Mesothelial cell of epicardium (in vitro differentiated cells): Measurements from ENCODE around the gene RPL13. TPM values are rescaled to one million over a fixed set of nuclear protein-coding genes. Genes with fewer than 3 reads are reported as not detected.

Experiments used
- DNase-seq, 2 experiments: peaks; one replicate each; pipeline ENCODE4 v3.0.0; 2021; ENCODE audit warnings: low spot score in 2 of 2; ENCODE audit not compliant: unreplicated experiment in 2 of 2
- H3K27ac Mint-ChIP-seq: 2 replicates; pipeline ENCODE4 v1.8.0; 2021; ENCODE audit warnings: mixed read lengths
- H3K27me3 Mint-ChIP-seq: 2 replicates; pipeline ENCODE4 v1.8.0; 2021; ENCODE audit warnings: low read depth, mixed read lengths
- H3K36me3 Mint-ChIP-seq: 2 replicates; pipeline ENCODE4 v1.8.0; 2021; ENCODE audit warnings: mixed read lengths
- H3K4me1 Mint-ChIP-seq: 2 replicates; pipeline ENCODE4 v1.8.0; 2021; ENCODE audit warnings: mixed read lengths
- H3K4me3 Mint-ChIP-seq: 2 replicates; pipeline ENCODE4 v1.8.0; 2021; ENCODE audit warnings: mild to moderate bottlenecking, moderate library complexity, mixed read lengths
- H3K9me3 Mint-ChIP-seq: 2 replicates; pipeline ENCODE4 v1.8.0; 2021; ENCODE audit warnings: mixed read lengths
- total RNA-seq: library from RNA; stranded (reverse); gene quantifications from 3 replicates; pipeline ENCODE4 v1.2.1, GENCODE V29; 2021
- TF ChIP-seq, protein P1 (sequence below): fragments of 200-600 bp; sonication (generic); IDR thresholded peaks from one replicate; pipeline ENCODE4 v1.5.0; 2021; ENCODE audit warnings: antibody characterized with exemption; ENCODE audit not compliant: unreplicated experiment

The RPL13 gene
- total RNA-seq, 1 donor from 2014 or later = 2,065 TPM

DNA sequence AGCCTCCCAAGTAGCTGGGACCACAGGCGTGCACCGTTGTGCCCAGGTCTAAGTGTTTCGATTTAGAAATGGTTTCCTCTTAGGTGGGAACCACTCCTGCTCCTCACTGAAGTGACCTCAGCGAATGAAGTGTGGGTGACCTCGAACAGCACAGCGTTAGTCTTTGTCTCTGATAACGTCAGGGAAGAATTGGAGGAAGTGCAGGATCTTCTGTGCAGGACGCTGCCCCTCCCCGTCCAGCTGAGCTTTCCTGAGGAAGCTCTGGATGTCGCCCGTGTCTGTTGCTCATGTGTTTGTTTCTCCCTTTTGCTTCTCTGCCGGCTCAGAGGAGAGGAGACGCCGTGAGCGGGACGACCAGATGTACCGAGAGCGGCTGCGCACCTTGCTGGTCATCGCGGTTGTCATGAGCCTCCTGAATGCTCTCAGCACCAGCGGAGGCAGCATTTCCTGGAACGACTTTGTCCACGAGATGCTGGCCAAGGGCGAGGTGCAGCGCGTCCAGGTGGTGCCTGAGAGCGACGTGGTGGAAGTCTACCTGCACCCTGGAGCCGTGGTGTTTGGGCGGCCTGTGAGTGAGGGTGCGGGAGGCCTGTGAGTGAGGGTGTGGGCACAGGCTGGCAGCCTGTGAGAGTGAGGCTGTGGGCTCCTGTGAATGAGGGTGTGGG, 36.7 kb upstream of the RPL13 start:
- Mint-ChIP-seq H3K27me3 (no peaks in the 10 kb centered on the region), H3K36me3 (peaks cover 53% of the 10 kb centered on the region)
- TF ChIP-seq, protein P1, sequence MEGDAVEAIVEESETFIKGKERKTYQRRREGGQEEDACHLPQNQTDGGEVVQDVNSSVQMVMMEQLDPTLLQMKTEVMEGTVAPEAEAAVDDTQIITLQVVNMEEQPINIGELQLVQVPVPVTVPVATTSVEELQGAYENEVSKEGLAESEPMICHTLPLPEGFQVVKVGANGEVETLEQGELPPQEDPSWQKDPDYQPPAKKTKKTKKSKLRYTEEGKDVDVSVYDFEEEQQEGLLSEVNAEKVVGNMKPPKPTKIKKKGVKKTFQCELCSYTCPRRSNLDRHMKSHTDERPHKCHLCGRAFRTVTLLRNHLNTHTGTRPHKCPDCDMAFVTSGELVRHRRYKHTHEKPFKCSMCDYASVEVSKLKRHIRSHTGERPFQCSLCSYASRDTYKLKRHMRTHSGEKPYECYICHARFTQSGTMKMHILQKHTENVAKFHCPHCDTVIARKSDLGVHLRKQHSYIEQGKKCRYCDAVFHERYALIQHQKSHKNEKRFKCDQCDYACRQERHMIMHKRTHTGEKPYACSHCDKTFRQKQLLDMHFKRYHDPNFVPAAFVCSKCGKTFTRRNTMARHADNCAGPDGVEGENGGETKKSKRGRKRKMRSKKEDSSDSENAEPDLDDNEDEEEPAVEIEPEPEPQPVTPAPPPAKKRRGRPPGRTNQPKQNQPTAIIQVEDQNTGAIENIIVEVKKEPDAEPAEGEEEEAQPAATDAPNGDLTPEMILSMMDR = no peak

DNA sequence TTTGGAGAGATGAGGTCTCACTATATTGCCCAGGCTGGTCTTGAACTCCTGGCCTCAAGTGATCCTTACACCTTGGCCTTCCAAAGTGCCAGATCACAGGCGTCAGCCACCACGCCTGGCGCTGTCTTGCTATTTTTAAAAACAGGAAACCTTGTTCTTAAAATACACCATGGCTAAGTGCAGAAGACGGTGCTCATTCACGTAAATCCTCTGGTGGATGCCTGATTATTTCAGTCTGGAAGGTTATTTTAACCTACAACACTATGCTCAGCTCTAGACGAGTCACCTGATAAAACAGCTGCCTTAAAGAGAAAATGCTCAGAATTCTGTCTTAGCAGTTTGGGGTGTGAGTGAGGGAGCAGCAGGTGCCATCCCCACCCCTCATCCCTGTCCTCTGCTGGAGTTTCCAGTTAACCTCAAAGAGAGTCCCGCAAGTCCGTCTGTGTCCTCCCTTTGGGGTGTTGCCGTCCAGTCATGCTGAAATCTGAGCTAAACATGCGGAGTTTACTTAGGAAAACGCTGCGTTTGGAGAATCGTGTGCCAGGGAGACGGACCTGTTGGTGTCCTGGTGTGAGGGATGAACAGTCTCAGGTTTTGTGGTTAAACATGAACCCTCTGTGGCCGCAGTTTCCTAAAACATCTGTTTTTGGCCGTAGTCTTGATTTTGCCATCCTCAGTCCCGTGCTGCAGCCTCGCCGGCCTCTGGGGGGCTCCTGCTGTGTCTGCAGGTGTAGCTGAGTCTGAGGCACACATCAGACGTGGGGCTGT, 35.2 kb upstream of the RPL13 start:
- Mint-ChIP-seq H3K9me3 (no peaks in the 10 kb centered on the region), H3K27me3 (no peaks in the 10 kb centered on the region), H3K4me1 (no peaks in the 10 kb centered on the region), H3K4me3 (no peak overlapping the region), H3K36me3 (peaks cover 53% of the 10 kb centered on the region), H3K27ac (no peak overlapping the region)
- DNase-seq = no peak
- TF ChIP-seq, protein P1 = no peak

More for the DNA sequence above, 36.7 kb upstream of the RPL13 start:
- H3K4me3 Mint-ChIP-seq = no peak overlapping the region
- no peaks in the 10 kb centered on the region for H3K4me1 Mint-ChIP-seq
- no peak overlapping the region for H3K27ac Mint-ChIP-seq
- DNase-seq = no peak
- H3K9me3 Mint-ChIP-seq = no peaks in the 10 kb centered on the region

DNA sequence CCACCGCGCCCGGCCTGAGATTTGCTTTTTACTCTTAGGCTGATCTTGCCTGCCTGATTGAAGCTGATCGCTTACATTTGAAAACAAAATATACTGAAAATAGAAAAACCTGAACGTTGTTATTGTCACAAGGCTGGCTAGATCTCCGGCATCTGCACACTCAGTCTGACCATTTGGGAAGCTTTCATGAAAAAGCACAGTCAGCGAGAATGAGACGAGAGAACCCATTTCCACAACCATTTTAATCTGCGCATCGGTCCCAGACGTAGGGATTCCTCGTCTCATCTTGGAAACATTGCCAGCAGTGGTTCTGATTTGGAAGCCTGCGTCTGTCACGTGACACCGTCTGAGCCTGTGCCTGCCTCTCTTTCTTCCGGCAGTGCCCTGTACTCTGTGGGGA, 31.4 kb upstream of the RPL13 start:
- Mint-ChIP-seq H3K27ac (no peak overlapping the region), H3K36me3 (peaks cover 40% of the 10 kb centered on the region), H3K4me1 (no peaks in the 10 kb centered on the region), H3K4me3 (no peak overlapping the region), H3K9me3 (no peaks in the 10 kb centered on the region), H3K27me3 (no peaks in the 10 kb centered on the region)
- TF ChIP-seq, protein P1 = no peak
- DNase-seq = no peak

DNA sequence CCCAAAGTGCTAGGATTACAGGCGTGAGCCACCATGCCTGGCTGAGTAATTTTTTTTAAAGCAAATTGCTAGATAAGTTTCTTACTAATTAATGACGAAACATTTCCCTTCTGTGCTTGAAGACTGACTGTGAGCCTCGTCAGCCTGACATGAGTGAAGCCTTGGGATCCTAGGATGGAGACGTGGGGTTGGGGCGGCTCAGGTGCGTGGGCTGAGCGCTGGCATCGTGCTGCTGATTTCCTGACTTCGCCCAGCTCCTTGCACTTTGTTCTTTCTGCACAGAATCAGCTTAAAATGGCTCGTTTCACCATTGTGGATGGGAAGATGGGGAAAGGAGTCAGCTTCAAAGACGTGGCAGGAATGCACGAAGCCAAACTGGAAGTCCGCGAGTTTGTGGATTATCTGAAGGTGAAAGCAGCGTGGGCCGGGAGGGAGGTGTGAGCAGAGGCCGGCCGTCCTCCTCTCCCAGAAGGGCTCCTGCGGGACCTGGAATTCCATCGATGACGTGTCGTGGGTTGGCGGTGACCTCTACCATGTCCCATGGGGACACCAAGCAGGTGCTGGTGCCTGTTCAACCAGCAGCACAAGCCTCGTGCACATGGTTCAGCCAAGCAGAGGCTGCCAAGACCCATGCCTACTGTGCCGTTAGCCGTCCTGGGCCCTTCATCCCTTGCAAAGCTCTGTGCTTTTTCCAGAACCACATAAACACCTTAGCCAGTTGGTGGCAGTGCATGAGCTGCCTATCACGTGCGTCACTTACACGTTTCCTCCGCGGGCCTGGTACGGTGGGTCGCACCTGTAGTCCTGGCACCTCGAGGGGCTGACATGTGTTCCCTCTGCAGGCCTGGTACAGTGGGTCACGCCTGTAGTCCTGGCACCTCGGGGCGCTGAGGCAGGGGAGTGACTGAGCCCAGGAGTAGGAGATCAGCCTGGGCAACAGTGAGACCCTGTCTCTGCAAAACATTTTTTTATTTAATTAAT, 29.8 kb upstream of the RPL13 start:
- no peak for DNase-seq
- TF ChIP-seq, protein P1 = no peak
- Mint-ChIP-seq H3K9me3 (no peaks in the 10 kb centered on the region), H3K4me3 (no peak overlapping the region), H3K27ac (no peak overlapping the region), H3K36me3 (peaks cover 41% of the 10 kb centered on the region), H3K27me3 (no peaks in the 10 kb centered on the region), H3K4me1 (no peaks in the 10 kb centered on the region)

DNA sequence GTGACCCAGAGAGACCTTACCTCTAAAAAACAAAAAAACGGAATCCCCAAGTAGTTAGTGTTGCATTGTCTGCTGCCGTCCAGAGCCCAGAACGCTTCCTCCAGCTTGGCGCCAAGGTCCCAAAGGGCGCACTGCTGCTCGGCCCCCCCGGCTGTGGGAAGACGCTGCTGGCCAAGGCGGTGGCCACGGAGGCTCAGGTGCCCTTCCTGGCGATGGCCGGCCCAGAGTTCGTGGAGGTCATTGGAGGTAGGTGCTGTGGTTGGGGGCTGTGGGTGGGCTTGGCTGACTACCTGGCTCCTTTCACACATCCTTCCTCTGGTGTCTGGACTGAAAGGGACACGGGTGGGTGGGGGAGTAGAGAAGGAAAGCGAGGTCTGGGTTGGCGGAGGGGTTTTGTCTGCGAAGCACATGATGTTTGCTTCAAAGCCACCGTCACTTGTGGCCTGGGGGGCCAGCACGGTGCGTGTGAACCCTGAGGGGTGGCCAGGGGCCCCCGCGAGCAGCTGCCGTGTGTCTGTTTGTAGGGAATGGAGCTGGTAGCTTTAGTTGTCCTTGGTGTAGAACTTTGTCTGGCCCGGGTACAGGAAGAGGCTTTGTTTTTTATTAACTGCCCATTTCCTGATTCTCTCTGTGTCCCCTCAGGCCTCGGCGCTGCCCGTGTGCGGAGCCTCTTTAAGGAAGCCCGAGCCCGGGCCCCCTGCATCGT, 28.5 kb upstream of the RPL13 start:
- H3K4me1 Mint-ChIP-seq = no peaks in the 10 kb centered on the region
- no peak for DNase-seq
- no peak overlapping the region for H3K27ac Mint-ChIP-seq
- no peak overlapping the region for H3K4me3 Mint-ChIP-seq
- no peaks in the 10 kb centered on the region for H3K27me3 Mint-ChIP-seq
- H3K36me3 Mint-ChIP-seq = peaks cover 32% of the 10 kb centered on the region
- H3K9me3 Mint-ChIP-seq = no peaks in the 10 kb centered on the region
- TF ChIP-seq, protein P1 = no peak
